HG03378 (cell line): ENCODE data around the gene USP12.
A peak's percentile ranks its signal among the peaks of the same experiment; 100 is the strongest.
"Not testable (repeated sequence)": the region's sequence is repeated elsewhere in the genome, so short reads cannot be mapped to it uniquely, and the experiment has no call there.

Experiments used
- ATAC-seq: cut with Tn5 transposase; IDR thresholded peaks from one replicate; pipeline ENCODE4 v1.9.1; 2021; ENCODE audit warnings: mild to moderate bottlenecking, moderate library complexity; ENCODE audit not compliant: unreplicated experiment

USP12 gene

GRCh38 chr13:27151798-27152599 lies 19.6 kb downstream of the USP12 start:
- ATAC-seq = no peak

- ATAC-seq = no peak
Observed at GRCh38 chr13:27149702-27150101, 21.9 kb downstream of the USP12 start.

GRCh38 chr13:27148900-27149299 lies 22.7 kb downstream of the USP12 start:
- ATAC-seq = no peak

- peak; percentile 62 for ATAC-seq
Observed at GRCh38 chr13:27147530-27148170, 24.0 kb downstream of the USP12 start.

GRCh38 chr13:27141746-27142145 lies 29.9 kb downstream of the USP12 start:
- no peak for ATAC-seq

GRCh38 chr13:27141159-27141558 lies 30.5 kb downstream of the USP12 start:
- not testable (repeated sequence) for ATAC-seq

- no peak for ATAC-seq
Observed at GRCh38 chr13:27140060-27140459, 31.6 kb downstream of the USP12 start.

GRCh38 chr13:27139565-27139964 lies 32.0 kb downstream of the USP12 start:
- ATAC-seq = no peak

GRCh38 chr13:27138457-27139093 lies 33.0 kb downstream of the USP12 start:
- no peak for ATAC-seq

GRCh38 chr13:27137759-27138158 lies 33.9 kb downstream of the USP12 start:
- no peak for ATAC-seq

GRCh38 chr13:27135023-27135422 lies 36.6 kb downstream of the USP12 start:
- no peak for ATAC-seq

GRCh38 chr13:27133889-27134288 lies 37.7 kb downstream of the USP12 start:
- ATAC-seq = no peak

- ATAC-seq = peak; percentile 32
Observed at GRCh38 chr13:27132538-27132937, 39.1 kb downstream of the USP12 start.

- no peak for ATAC-seq
Observed at GRCh38 chr13:27131906-27132305, 39.7 kb downstream of the USP12 start.

GRCh38 chr13:27130979-27131623 lies 40.5 kb downstream of the USP12 start:
- peak; percentile 93 for ATAC-seq

- no peak for ATAC-seq
Observed at GRCh38 chr13:27130223-27130978, 41.2 kb downstream of the USP12 start.

GRCh38 chr13:27128825-27129627 lies 42.6 kb downstream of the USP12 start:
- ATAC-seq = no peak

- ATAC-seq = no peak
Observed at GRCh38 chr13:27126859-27127258, 44.8 kb downstream of the USP12 start.

- ATAC-seq = no peak
Observed at GRCh38 chr13:27125357-27126282, 46.0 kb downstream of the USP12 start.
